Mucosa of stomach (tissue), 1 donor: ENCODE results near the gene CNFN.
A peak's percentile ranks its signal among the peaks of the same experiment; 100 is the strongest.

Experiments
- H3K27me3 ChIP-seq: one replicate; pipeline ENCODE4 v1.7.0; 2013; ENCODE audit warnings: mild to moderate bottlenecking, low read length; ENCODE audit not compliant: control insufficient read depth, insufficient read depth
- H3K36me3 ChIP-seq: one replicate; pipeline ENCODE4 v1.7.0; 2013; ENCODE audit warnings: low read length; ENCODE audit not compliant: control insufficient read depth, insufficient read depth
- H3K4me1 ChIP-seq: one replicate; pipeline ENCODE4 v1.7.0; 2013; ENCODE audit warnings: mild to moderate bottlenecking, low read length; ENCODE audit not compliant: control insufficient read depth, insufficient read depth
- H3K4me3 ChIP-seq: one replicate; pipeline ENCODE4 v1.7.0; 2013; ENCODE audit warnings: low read length
- H3K9ac ChIP-seq: one replicate; pipeline ENCODE4 v1.7.0; 2013; ENCODE audit warnings: mild to moderate bottlenecking, low read length, moderate library complexity
- H3K9me3 ChIP-seq: one replicate; pipeline ENCODE4 v1.7.0; 2013; ENCODE audit warnings: mild to moderate bottlenecking, low read length, moderate library complexity; ENCODE audit not compliant: control insufficient read depth
- donor health status: Pancreatic carcinoma.

CNFN gene

GRCh38 chr19:42388851-42389489 is 1.1 kb downstream of the CNFN start:
- Histone ChIP-seq H3K4me3 (no peak overlapping the region), H3K9ac (no peak overlapping the region), H3K36me3 (no peaks in the 10 kb centered on the region), H3K27me3 (peaks cover 35% of the 10 kb centered on the region), H3K4me1 (peaks cover 8% of the 10 kb centered on the region), H3K9me3 (no peaks in the 10 kb centered on the region)

DNA sequence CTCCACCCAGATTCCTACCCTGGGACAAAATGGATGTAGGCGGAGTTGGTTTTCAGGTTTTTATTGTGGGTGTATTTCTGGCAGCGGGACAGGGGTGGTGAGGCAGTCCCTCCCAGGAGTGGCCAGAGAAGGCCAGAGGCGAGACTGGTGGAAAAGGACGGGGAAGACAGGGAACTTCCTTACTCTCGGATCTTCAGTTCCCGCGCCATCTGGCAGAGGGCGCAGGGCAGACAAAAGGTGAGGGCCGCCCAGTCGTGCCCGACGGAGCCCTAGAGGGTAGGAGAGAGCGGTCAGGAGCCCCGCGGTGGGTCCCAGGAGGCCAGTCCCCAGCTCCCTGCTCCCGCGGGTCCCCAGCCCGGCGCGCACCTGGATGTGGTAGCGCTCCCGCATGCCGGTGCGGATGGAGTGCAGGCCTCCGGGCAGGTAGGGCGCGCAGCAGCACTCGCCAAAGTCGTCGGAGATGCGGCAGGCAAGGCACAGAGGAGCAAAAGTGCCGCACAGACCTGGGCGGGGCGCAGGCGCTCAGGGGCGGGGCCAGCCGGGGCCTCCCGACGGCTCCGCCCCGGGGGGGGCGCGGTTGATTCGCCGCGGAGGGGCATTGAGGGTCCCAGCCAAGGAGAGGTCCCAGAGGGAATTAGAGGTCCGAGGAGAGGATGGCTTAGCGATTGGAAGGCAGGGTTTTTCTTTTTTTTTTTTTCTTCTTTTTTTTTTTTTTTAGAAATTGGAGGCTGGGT is 3.0 kb downstream of the CNFN start:
- H3K9me3 ChIP-seq, result no peaks in the 10 kb centered on the region
- peaks cover 8% of the 10 kb centered on the region for H3K4me1 ChIP-seq
- peaks cover 35% of the 10 kb centered on the region for H3K27me3 ChIP-seq
- H3K9ac ChIP-seq, result peak overlapping the region; percentile 52
- peak overlapping the region; percentile 19 for H3K4me3 ChIP-seq
- no peaks in the 10 kb centered on the region for H3K36me3 ChIP-seq

DNA sequence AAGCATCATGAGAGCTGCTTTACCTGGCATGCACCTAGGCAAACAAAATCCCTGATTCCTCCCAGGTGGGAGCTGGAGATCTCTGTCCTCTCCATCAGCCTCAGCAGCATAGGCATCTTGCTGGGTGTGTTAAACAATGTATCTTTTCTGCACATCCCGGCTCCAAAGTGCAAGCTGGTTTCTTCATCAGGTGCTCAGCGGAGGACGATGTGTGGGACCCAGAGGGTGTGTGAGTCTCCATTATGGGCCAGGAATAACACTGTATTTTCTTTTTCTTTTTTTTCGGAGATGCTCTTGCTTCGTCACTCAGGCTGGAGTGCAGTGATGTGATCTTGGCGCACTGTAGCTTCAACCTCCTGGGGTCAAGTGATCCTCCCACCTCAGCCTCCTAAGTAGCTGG is 9.9 kb downstream of the CNFN start:
- no peaks in the 10 kb centered on the region for H3K4me1 ChIP-seq
- H3K9ac ChIP-seq, result no peak overlapping the region
- peaks cover 7% of the 10 kb centered on the region for H3K27me3 ChIP-seq
- no peaks in the 10 kb centered on the region for H3K9me3 ChIP-seq
- H3K36me3 ChIP-seq, result no peaks in the 10 kb centered on the region
- no peak overlapping the region for H3K4me3 ChIP-seq

DNA sequence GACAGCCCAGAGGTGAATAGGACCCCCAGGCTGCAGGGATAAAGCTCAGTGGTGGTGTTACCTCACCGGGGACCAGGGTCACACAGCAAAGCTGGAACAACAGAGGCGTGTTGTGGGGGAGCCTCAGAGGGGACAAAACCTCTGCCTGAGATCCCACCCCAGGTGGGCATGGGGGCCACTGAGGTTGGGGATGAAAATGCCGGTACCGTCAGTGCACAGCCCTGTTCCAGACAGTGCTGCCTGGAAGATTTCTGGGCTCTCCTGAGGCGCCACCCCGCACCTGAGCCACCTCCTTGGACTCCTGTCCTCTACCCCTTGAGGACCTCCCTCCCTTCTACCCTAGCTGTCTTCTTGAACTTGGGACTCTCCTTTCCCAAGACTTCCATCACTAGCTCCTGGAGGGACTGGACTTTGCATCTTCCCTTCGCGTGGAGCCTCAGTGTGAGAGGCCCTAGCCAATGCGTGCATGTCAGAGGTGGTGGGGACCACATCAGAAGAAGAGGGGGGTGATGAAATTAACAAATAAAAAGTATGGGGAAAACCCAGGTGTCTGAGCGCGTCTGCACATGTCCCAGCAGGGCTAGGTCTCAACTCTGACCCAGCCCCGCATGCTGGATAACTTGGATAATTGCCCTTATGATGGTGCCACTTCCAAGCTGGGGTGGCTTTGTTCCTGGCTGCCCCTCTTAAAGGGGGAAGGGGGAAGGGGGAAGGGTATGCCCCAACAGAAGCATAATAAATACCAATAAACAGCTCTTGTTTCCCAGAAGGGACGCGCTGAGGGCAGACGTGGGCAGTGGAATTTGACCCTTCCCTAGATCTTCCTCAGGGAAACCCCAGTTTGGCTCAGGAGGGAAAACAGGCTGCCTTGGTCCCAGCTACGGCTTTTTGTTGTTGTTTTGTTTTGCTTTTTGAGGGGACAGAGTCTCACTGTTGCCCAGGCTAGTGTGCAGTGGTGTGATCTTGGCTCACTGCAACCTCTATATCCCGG is 11.6 kb downstream of the CNFN start:
- H3K4me1 ChIP-seq, result no peaks in the 10 kb centered on the region
- no peak overlapping the region for H3K9ac ChIP-seq
- no peaks in the 10 kb centered on the region for H3K36me3 ChIP-seq
- peaks cover 7% of the 10 kb centered on the region for H3K27me3 ChIP-seq
- H3K9me3 ChIP-seq, result no peaks in the 10 kb centered on the region
- no peak overlapping the region for H3K4me3 ChIP-seq

DNA sequence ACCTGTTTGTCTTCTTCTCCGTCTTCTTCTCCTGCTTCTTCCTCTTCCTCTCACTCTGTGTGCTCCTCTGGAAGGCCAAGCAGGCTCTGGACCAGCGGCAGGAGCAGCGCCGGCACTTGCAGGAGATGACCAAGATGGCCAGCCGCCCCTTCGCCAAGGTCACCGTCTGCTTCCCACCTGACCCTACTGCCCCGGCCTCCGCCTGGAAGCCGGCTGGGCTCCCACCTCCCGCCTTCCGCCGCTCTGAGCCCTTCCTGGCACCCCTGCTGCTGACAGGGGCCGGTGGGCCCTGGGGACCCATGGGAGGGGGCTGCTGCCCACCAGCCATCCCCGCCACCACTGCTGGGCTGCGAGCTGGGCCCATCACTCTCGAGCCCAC is 13.9 kb downstream of the CNFN start:
- no peaks in the 10 kb centered on the region for H3K9me3 ChIP-seq
- H3K9ac ChIP-seq, result no peak overlapping the region
- peaks cover 4% of the 10 kb centered on the region for H3K27me3 ChIP-seq
- no peaks in the 10 kb centered on the region for H3K4me1 ChIP-seq
- no peak overlapping the region for H3K4me3 ChIP-seq
- no peaks in the 10 kb centered on the region for H3K36me3 ChIP-seq

DNA sequence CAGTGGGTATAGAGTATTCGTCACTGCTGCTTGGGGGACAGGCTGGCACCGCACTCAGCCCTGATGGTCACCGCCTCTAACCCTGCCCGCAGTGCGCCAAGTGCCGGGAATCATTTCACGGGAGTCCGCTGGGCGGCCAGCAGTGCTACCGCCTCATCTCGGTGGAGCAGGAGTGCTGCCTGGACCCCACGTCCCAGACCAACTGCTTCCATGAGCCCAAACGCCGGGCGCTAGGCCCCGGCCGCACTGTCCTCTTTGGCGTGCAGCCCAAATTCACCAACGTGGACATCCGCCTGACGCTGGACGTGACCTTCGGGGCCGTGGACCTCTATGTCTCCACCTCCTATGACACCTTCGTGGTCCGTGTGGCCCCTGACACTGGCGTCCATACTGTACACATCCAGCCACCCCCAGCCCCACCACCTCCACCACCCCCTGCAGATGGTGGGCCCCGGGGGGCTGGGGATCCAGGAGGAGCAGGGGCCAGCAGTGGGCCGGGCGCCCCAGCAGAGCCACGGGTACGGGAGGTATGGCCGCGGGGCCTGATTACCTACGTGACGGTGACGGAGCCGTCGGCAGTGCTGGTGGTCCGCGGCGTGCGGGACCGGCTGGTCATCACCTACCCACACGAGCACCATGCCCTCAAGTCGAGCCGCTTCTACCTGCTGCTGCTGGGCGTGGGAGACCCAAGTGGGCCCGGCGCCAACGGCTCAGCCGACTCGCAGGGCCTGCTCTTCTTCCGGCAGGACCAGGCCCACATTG is 14.5 kb downstream of the CNFN start:
- no peaks in the 10 kb centered on the region for H3K36me3 ChIP-seq

DNA sequence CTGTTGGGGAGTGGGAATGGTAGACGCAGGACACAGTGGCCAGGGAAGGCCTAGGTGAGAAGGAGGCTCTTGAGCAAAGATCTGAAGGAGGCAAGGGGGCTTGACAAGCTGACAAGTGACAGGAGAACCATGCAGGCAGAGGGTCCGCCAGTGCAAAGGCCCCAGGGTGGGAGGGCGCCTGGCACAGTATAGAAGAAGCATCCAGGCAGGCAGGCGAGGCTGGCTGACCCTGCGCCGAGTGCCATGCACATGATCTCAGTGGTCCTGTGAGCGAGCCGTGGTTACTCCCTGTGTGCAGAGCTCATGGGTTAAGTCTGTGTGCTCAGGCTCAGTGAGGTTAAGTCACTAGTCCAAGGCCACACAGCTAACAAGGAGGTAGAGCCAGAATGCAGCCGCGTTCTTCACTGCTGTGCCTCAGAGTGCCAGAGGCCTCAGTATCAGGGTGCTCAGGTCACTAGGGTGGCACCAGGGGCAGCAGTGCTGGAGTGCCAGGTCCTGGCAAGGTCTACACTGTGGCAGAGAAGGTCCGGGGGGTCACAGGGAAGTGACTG is 15.2 kb downstream of the CNFN start:
- Histone ChIP-seq H3K9me3 (no peaks in the 10 kb centered on the region), H3K4me3 (no peak overlapping the region), H3K27me3 (no peaks in the 10 kb centered on the region), H3K36me3 (no peaks in the 10 kb centered on the region), H3K4me1 (no peaks in the 10 kb centered on the region), H3K9ac (no peak overlapping the region)

More for the DNA sequence above, 14.5 kb downstream of the CNFN start:
- no peak overlapping the region for H3K9ac ChIP-seq
- H3K4me1 ChIP-seq, result no peaks in the 10 kb centered on the region
- no peak overlapping the region for H3K4me3 ChIP-seq
- H3K27me3 ChIP-seq, result peaks cover 1% of the 10 kb centered on the region
- no peaks in the 10 kb centered on the region for H3K9me3 ChIP-seq

DNA sequence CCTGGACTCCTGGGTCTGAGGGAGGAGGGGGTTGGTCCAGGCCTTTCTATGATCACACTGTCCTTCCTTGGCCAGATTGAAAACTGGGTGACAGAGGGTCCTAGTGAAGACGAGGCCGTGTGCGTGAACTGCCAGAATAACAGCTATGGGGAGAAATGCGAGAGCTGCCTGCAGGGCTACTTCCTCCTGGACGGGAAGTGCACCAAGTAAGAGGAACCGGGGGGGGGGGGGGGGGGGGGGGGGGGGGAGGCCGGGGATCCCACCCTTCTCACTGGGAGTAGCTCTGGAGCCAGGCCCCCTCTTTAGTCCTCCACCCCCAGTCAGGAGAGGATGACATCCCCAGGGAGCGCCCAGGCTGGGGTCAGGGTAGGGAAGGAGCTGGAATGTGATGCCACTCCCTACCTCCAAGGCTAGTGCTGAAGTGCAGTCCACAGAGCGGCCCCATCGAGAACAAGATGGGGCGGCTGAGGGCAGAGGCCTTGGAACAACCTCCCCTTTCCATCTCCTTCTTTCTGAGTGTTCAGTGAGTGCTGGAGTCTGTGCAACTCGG is 19.4 kb downstream of the CNFN start:
- Histone ChIP-seq H3K9me3 (no peaks in the 10 kb centered on the region), H3K27me3 (no peaks in the 10 kb centered on the region)

GRCh38 chr19:42370068-42370520 is 20.0 kb downstream of the CNFN start:
- H3K27me3 ChIP-seq, result no peaks in the 10 kb centered on the region
- no peaks in the 10 kb centered on the region for H3K4me1 ChIP-seq
- H3K9me3 ChIP-seq, result no peaks in the 10 kb centered on the region
- H3K4me3 ChIP-seq, result no peak overlapping the region
- H3K36me3 ChIP-seq, result no peaks in the 10 kb centered on the region
- no peak overlapping the region for H3K9ac ChIP-seq

More for the DNA sequence above, 19.4 kb downstream of the CNFN start:
- Histone ChIP-seq H3K36me3 (no peaks in the 10 kb centered on the region), H3K4me3 (no peak overlapping the region), H3K9ac (no peak overlapping the region), H3K4me1 (no peaks in the 10 kb centered on the region)

DNA sequence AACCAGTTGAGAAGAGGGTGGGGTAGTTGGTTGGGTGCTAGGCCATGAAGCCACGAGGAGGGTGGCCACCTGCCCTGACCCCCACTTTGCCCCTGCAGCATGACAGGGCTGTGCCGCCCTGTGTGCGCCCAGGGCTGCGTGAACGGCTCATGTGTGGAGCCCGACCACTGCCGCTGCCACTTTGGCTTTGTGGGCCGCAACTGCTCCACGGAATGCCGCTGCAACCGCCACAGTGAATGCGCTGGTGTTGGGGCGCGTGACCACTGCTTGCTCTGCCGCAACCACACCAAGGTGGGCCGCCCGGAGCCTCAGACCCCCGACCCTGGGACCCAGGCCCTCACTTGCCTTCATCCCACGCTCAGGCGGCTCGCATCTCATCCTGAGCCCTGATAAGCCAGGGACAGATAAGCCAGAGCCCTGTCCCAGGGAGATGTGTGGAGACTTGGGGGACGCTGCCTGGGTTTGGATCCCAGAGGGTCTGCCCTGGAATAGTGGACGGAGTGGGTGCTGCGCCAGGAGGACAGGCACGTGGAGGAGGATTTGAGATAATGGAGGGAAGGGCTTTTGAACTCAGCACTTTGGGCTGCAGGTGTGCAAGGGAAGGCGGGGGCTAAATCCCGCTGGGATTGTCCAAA is 20.5 kb downstream of the CNFN start:
- Histone ChIP-seq H3K36me3 (no peaks in the 10 kb centered on the region), H3K27me3 (no peaks in the 10 kb centered on the region), H3K9me3 (no peaks in the 10 kb centered on the region), H3K4me1 (no peaks in the 10 kb centered on the region), H3K4me3 (no peak overlapping the region), H3K9ac (no peak overlapping the region)

GRCh38 chr19:42368765-42369164 is 21.3 kb downstream of the CNFN start:
- H3K9me3 ChIP-seq, result no peaks in the 10 kb centered on the region
- H3K4me3 ChIP-seq, result no peak overlapping the region
- H3K9ac ChIP-seq, result no peak overlapping the region
- H3K27me3 ChIP-seq, result no peaks in the 10 kb centered on the region
- no peaks in the 10 kb centered on the region for H3K4me1 ChIP-seq
- peaks cover 4% of the 10 kb centered on the region for H3K36me3 ChIP-seq
